Middle frontal gyrus (tissue), 1 donor: ENCODE measurements around the gene TSPEAR.
"Not testable (repeated sequence)": the region's sequence is repeated elsewhere in the genome, so short reads cannot be mapped to it uniquely, and the experiment has no call there.

Experiments used
- DNase-seq: peaks from one replicate; pipeline ENCODE4 v3.0.0-alpha.2; 2015; ENCODE audit warnings: low spot score; ENCODE audit errors: extremely low spot score

TSPEAR gene

DNA sequence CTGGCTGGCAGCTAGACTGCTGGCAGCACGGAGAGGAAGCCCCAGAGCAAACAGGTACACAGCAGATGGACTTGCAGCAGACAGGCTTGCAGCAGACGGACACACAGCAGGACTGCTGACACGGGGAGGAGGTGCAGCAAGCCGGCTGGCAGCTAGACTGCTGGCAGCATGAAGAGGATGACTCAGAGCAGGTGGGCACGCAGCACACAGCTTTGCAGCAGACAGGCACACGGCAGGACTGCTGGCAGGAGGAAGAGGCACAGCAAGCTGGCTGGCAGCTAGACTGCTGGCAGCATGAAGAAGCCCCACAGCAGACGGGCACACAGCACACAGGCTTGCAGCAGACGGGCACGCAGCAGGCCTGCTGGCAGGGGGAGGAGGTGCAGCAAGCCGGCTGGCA lies 160.6 kb downstream of the TSPEAR start:
- no peak for DNase-seq

DNA sequence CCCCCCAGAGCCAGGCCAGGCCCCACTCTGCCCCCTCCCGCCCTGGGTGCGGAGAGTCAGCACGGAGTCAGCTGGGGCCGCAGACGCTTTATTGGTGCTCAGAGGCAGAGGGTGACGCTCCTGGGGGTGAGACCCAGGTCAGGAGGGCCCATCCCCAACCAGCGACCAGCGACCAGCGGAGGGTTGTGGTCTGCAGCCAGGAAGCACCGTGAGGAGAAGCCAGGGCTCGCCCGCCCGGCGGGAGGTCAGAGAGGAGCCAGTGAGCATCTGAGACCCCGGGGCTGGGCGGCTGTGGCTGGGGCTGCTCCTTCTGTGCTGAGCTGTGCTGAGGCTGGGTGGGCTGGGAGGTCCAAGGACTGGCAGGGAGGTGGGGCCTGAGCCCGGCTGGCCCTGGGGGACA lies 161.1 kb downstream of the TSPEAR start:
- not testable (repeated sequence) for DNase-seq

DNA sequence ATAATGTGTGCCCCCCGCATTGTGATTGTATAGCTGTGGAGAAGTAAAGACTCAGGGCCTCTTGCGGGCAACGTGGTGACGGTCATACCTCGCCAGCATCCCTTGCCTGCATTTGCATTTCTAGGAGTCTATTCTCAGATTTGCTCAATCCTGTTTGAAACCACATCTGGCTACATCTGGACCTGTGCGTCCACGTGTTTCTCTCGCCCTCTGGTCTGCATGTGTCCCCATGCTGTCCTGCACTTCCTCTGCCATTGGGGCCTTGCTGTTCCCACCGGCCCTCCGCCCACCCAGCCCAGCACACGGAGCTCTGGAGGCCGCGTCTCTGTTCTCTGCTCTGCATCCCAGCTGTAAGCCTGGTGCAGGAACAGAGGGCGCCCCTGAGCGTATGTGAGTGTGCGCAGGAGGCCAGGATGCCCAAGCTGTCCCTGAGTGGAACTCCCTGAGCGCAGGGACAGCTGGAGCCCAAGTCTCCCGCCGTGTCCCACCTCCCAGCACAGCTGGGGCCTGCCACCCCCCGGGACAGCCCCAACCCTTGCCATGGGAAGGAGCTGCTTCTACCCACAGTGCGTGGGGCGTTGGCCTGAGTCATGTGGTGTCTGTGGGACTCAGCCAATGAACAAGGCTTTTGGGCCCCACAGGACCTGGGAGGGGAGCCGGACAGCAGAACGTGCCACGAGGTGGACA lies 161.7 kb downstream of the TSPEAR start:
- no peak for DNase-seq

DNA sequence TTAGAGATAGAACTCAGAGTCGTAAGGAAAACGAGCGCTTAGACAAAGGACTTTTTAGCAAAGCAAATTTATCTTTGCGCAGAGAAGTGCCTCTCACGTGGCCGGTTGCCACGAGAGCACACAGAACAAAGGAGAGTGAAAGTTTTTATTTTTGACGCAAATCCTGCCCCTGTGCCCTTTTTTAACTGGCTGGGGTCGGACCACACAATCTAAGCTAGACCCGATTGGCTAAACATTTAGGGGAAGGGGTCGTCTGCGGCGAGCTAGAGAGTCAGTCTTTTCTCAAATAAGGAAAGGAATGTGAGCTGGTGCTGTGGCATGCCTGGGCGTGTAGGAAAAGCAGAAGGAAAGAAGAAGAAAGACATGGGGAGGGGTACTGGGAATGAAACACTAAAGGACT lies 162.4 kb downstream of the TSPEAR start:
- DNase-seq = no peak

DNA sequence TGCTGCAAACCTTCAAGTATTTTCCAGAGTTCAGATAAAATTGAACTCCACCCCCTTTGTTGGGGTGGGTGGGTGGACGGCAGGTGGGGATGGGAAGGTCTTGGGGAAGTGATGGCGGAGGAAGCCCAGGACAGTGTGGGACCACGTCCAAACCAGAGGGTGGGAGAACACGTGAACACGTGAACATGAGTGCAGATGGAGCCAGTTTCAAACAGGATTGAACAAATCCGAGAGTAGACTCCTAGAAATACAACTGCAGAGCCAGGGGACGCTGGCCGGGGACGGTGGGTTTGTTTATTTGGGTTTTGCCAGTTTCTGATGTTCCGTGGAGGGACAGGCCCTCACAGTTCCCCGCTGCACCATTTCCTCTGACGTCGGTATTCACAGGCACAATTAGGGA lies 163.0 kb downstream of the TSPEAR start:
- no peak for DNase-seq

DNA sequence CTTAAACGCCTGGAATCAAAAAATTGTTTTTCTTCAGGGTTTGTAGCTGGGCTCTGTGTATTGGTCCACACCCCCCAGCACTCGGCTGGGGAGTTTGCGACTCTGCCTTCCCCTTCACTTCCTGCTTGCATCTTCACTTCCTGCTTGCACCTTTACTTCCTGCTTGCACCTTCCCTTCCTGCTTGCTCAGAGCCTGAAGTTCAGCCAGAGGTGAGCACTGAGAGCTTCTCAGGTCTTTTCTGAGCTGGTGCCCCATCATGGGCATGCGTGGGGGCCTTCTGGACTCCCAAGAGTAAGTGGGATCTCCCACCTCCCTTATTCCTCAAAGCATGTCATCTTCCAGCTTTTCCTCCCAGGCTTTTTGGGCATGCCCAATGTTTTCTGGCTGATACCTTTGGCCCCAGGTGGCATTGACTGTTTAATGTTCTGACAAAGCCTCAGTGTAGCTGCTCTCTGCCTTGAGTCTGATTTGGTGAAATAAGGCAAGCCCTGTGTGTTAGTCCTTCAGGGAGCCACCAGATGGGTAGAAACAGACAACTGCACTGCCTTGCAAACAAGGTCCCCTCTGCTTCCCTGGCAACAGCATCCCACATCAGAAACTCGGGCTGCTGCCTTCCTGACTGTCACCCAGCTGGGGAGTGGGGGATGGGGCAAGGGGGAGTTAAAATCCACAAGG lies 163.6 kb downstream of the TSPEAR start:
- no peak for DNase-seq

DNA sequence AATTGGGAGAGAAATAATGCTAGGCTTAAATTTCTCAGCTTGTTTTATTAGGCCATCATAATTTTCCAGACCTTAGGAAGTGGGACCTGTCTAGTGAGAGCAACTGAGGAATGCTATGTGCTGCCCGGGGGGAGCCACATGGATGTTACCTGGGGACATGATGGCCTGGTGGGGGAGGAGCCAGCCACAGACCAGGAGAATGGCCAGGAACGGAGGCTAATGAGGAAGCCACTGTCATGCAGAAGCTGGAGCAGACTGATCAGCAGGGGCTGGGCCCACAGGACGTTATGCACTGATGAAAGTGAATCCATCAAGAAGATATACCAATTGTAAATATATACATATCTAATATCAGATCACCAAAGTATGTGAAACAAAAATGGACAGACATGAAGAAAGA lies 166.8 kb downstream of the TSPEAR start:
- no peak for DNase-seq

DNA sequence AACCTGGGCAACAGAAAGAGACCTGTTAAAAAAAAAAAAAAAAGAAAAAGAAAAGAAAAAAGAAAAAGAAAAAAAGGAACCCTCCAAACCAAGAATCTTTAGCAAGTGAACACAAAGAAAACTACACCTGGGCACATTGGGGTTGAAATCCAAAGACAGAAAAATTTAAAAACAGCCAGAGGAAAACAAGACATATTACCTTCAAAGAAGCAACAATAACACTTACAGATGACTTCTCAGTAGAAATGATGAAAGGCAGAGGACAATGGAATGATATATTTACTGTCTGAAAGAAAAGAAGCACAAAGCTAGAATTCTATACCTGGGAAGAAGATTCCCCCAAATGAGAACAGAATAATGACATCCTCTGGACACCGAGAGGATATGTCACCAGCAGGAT lies 168.7 kb downstream of the TSPEAR start:
- DNase-seq = no peak

DNA sequence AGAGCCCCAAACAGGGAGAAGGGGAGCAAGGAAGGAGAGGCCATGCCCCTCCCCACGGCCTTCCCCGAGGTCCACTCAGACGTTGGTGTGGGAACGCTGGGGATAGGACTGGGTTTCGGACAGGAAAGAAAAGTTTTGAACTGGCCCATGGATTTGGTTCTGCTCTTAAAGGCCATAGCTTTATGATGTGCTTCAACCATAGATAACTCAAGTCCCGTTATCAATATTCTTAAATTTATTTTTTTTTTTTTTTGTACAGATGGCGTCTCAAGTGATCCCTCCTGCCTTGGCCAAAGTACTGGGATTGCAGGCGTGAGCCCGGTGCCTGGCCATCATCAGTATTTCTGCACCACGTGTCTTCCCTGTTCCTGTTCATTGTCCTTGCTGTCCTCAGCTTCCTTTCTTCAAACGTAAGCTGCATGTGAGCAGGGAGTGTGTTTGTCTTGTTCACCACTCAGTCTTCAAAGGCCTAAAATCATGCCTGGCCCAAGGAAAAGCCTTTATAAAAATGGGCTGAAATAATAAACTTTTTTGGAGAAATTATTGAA lies 170.6 kb downstream of the TSPEAR start:
- no peak for DNase-seq

DNA sequence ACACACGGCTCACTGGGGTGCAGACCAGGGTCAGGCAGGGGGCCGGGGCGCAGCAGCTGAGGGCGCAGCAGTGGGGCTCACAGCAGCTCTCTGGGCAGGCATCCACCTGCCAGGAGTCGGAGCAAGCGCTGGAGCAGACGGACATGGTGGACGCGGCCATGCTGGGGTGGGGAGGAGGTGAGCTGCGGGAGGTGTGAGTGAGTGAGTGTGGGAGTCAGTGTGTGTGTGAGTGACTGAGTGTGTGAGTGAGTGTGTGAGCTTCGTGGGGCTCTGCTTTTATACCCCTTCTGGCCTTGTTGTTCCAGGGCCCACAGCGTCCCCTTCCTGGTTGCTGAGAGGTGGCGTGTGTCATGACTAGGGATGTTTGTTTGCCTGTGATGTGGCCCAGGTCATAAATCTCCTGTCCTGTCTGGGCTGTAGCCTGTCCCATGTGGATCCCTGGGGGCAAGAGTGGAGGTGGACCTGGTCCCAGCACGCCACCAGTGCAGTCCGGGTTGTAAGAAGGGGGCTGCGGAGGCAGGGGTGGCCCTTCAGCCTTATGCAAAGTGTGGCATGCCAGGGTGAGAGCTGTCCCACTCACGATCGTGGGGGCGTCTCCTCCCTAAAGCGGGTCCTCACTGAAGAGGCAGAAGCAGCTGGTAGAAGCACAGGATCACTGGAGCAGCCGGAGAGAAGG lies 171.2 kb downstream of the TSPEAR start, which contains the start of gene KRTAP10-1:
KRTAP10-1 (minus strand) TSS at position 205 of the 676 bp plus-strand sequence; CDS start at position 160, 45 bp downstream.
- DNase-seq = no peak

DNA sequence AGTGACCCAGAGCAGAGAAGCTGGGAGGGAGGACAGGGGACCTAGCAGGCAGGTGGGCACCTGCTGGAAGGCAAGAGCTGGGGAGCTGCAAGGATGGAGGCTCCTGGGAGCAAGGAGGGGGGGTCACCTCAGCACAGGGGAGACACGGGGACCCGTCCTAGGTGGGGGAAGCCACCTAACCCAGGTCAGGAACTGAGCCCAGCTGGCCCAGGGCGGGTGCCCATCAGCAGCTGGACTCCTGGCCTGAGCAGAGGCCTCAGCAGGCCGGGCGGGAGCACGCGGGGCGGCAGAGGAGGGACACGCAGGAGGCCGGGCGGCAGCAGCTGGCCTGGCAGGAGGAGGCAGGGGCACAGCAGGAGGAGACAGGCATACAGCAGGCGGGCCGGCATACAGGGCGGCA lies 172.3 kb downstream of the TSPEAR start:
- no peak for DNase-seq

DNA sequence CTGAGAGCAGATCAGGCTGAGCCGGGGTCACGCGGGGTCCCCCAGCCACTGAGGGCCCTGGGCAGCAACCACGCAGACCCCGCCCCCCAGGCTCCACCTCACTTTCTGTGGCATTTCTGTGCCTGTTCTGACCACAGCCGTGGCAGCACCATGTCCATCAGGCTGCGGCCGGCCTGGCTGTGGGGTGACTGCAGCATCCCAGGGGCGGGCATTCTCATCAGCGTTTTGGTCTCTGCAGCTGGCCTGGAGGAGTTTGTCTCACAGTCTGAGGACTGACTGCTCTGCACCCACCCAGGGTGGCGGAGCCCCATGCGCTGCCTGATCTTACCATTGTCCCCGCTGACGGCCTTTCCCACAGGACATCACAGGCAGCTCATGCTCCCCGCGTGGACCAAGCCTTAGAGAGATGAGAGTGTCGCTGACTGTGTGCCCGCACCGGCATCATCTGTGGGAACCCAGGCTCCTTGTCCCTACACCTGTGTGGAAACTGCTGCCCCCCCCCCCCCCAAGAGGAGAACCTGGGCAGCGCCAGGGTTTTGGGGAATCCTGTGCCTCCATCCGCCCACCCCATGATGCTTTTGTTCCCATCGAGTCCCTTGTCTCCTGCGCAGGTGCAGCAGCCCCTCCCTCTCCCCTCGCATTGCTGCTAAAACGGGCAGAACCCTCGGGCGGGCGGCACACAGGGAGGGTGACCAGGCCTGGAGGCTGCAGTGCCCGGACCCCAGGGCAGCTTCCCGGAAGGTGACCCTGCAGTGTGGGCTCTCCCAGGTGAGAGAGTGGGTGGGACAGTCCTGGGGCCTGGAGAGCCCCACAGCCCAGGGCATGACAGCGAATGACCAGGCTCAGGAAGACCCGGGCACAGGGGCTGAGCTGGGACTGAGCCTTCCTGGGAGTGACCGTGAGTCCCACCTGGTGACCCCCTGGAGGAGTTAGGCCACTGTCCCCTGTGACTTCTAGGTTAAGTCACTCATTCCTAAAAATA lies 173.2 kb downstream of the TSPEAR start:
- DNase-seq = no peak

DNA sequence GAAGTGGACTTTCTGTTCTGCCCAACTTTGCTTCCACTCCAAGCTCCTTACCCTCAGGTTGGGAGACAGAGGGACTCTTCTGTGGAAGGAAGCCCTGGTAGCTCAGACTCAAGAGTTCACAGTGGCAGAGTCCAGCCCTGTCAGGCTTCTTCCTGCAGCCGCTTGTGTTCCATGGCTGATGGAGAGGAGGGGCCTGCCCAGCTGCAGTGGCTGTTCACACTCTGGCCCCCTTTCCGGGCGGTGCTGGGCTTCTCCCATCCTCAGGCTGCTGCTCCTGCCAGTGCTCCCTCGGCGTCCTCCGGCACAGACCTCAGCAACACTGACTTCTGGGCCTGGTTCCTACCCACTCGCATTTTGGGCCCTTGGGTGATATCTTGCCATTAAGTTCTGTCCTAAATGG lies 175.4 kb downstream of the TSPEAR start:
- no peak for DNase-seq

DNA sequence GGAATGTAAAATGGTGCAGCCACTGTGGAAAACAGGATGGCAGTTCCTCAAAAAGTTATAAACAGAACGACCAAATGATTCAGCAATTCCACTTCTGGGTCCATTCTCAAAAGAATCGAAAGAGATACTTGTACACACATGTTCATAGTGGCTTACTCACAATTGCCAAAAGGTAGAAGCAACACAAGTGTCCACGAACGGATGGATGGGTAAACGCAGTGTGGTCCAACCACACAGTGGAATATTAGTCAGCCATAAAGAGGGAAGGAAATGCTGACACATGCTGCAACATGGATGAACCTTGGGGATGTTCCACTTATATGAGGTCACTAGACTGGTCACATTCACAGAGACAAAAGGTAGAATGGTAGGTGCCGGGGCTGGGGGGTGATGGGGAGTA lies 176.7 kb downstream of the TSPEAR start:
- DNase-seq = no peak

DNA sequence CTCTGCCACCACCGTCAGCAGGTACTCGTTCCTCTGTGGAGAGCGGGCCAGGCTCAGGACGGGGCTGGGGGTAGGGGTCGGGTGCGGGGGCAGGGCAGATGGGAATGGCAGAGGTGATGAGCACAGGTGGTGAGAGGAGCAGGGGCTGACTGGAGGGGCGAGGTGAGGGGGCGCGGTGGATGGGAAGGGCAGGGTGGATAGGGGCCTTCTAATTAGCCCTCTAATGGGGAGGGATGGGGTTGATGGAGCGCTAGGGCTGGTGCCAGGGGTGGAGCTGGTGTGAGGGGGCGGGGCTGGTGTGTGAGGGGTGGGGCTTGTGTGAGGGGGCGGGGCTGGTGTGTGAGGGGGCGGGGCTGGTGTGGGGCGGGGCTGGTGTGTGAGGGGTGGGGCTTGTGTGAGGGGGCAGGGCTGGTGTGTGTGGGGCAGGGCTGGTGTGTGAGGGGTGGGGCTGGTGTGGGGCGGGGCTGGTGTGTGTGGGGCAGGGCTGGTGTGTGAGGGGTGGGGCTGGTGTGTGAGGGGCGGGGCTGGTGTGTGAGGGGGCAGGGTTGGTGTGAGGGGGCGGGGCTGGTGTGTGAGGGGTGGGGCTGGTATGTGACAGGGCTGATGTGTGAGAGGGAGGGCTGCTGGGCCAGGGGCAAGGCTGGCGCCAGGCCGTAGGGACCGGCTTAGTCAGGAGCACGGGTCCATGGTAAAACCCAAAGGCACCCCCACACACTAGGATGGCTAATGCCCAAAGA lies 177.3 kb downstream of the TSPEAR start:
- no peak for DNase-seq

DNA sequence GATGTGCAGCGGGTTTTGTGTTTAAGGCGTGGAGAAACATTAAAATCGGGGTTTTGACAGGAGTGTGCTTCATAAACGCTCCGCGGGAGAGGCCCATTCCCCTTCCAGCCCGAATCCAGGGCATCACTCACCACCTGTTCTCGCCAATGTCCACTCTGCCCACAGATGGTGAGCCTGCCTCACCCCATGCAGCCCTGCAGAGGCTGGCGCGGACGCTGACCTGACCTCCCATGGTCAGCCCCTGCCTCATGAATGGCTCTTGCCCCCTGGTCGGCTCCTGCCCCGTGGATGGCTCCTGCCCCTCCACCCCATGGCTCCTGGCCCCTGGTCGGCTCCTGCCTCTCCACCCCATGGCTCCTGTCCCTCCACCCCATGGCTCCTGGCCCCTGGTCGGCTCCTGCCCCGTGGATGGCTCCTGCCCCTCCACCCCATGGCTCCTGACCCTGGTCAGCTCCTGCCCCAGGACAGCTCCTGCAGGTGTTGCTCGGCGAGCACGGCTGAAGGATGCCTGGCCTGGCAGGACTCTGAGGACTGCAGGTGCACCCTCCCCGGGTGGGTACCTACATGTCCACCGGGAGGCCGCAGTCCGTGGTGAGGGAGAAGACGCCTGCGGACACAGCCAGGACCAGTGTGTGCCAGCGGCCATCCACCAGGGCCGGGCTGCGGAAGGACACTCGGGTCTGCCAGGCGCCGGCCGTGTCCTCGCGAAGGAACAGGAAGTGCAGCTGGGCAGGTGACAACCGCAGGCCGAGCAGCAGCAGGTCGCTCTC lies 178.1 kb downstream of the TSPEAR start:
- no peak for DNase-seq

DNA sequence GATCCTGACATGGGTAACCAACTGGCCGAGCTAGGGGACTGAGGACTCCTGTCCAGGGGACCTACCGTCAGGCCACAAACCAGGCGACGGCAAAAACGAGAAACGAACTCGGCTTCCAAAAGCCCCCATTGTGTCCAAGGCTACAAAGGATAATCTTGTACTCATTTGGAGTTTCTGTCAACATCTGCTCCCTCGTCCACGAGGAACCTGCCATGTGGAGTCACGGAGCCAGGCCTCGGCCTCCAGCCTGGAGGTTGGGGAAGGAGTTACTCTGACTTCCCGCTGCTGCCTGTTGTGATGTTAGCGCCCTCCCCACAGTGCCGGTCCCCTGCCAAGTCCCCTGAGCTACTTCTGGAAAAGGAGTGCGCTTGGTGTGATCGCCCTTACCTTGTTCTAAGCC lies 178.7 kb downstream of the TSPEAR start:
- DNase-seq = no peak

DNA sequence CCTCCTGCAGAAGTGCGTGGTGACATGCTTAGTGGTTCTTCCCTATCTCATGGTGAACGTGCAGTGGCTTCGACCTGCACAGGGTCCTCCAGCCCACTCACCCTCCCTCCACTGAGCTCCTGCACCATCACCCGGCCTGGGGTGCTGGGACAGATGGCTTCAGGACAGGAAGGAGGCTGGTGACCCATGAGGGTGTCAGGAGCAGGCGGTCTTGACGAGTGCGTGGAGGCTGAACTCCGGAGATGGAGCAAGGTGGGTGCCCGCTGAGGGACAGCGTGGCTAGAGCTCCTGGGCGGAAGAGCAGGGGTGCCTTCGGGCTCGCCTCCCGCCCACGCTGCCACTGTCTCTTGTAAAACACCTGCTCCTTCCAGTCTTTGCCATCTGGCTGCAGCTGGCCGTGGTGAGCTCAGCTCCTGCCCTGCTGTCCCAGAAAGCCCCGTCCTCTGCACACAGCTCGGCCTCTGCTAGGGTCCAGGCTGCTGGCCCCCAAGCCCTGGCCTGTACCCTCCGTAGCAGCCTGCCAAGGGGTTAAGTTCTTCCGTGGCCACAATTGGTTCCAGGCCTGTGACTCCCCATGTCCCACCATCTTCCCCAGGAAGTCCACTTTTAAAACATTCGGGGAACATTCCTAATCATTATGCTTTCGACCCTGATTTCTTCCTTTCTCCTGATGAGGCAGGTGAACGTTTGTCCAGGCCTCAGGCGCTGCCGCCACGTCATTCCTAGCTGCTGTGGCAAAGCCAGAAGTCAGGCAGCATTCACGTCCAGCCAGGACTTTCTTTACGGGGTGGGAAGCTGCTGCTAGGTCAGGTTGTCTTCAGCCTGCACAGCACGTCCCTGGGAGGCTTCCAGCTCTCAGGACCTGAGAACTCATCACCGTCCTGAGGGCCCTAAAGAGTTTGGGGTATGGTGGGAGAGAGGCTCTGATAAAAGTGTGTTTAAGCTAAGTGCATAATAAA lies 179.5 kb downstream of the TSPEAR start:
- DNase-seq = no peak
